CD4-positive, alpha-beta T cell (primary cell): Measurements from ENCODE around the gene CORO1A. TPM values are rescaled to one million over a fixed set of nuclear protein-coding genes. Genes with fewer than 3 reads are reported as not detected.

ENCODE experiments used
- ATAC-seq: fragments of 200-7000 bp; cut with Tn5 transposase; one replicate; pipeline ENCODE4 v1.10.0; 2022; ENCODE audit warnings: mild to moderate bottlenecking; ENCODE audit not compliant: poor library complexity
- CTCF ChIA-PET: fragments of 350-600 bp; sonication (Branson Sonifier 250); formaldehyde crosslinking; loops from one replicate; lab custom pipeline; 2021; ENCODE audit warnings: antibody characterized with exemption, inconsistent platforms; lab: Charles Lee
- POLR2A ChIA-PET: fragments of 350-600 bp; sonication (Branson Sonifier 250); formaldehyde crosslinking; loops from one replicate; lab custom pipeline; 2021; ENCODE audit warnings: antibody characterized with exemption, inconsistent platforms; lab: Charles Lee
- DNase-seq, 14 experiments: peaks; one replicate each; pipeline ENCODE4 v3.0.0-alpha.2; 2013 to 2020; ENCODE audit warnings: mixed read lengths in 2 of 14
- H3K27ac ChIP-seq, 2 donors: one replicate each; pipeline versions ENCODE4 v1.5.1 to v1.7.0; 2013; ENCODE audit warnings: low read length in 2 of 2, low read depth in 1 of 2, mild to moderate bottlenecking in 1 of 2
- H3K27me3 ChIP-seq, 2 experiments: 1 replicate in 1 of 2; 2 replicates in 1 of 2; pipeline versions ENCODE4 v1.6.1 to v1.7.0; 2013; ENCODE audit warnings: low read length in 2 of 2, control low read depth in 1 of 2, mild to moderate bottlenecking in 1 of 2, moderate library complexity in 1 of 2; ENCODE audit not compliant: insufficient read depth in 2 of 2, control insufficient read depth in 1 of 2
- H3K36me3 ChIP-seq: one replicate; pipeline ENCODE4 v1.6.1; 2013; ENCODE audit warnings: low read length, control low read depth; ENCODE audit not compliant: insufficient read depth
- H3K4me1 ChIP-seq: one replicate; pipeline ENCODE4 v1.6.1; 2013; ENCODE audit warnings: low read length, control low read depth; ENCODE audit not compliant: insufficient read depth
- H3K4me3 ChIP-seq: one replicate; pipeline ENCODE4 v1.5.1; 2013; ENCODE audit warnings: mild to moderate bottlenecking, low read length, moderate library complexity
- H3K9me3 ChIP-seq, 2 experiments: 1 replicate in 1 of 2; 2 replicates in 1 of 2; pipeline versions ENCODE4 v1.6.1 to v1.7.0; 2013; ENCODE audit warnings: low read length in 2 of 2, mild to moderate bottlenecking in 2 of 2, control low read depth in 1 of 2, moderate library complexity in 1 of 2; ENCODE audit not compliant: control insufficient read depth in 1 of 2, insufficient read depth in 1 of 2
- H3K27ac Mint-ChIP-seq: one replicate; pipeline ENCODE4 v1.8.0; 2020; ENCODE audit warnings: mixed read lengths
- H3K27me3 Mint-ChIP-seq: one replicate; pipeline ENCODE4 v1.8.0; 2021; ENCODE audit warnings: mixed read lengths
- H3K36me3 Mint-ChIP-seq: one replicate; pipeline ENCODE4 v1.8.0; 2021; ENCODE audit warnings: low read depth, mixed read lengths
- H3K4me1 Mint-ChIP-seq: one replicate; pipeline ENCODE4 v1.8.0; 2021; ENCODE audit warnings: low read depth, mixed read lengths
- H3K4me3 Mint-ChIP-seq: one replicate; pipeline ENCODE4 v1.8.0; 2020; ENCODE audit warnings: mild to moderate bottlenecking, mixed read lengths
- H3K9me3 Mint-ChIP-seq: one replicate; pipeline ENCODE4 v1.8.0; 2020; ENCODE audit warnings: mixed read lengths
- intact Hi-C, 2 experiments: fragments of 100-400 bp; cut with DNase I in 1 of 2; cut with micrococcal nuclease in 1 of 2; formaldehyde crosslinking; loops; one replicate each; pipeline versions ENCODE4 v1.15.1 to v1.9.0; 2023 to 2025; cut with DNase I, micrococcal nuclease
- polyA plus RNA-seq, 2 donors: library from polyadenylated mRNA; unstranded; fragments of 120-200 nt; gene quantifications; one replicate each; pipeline ENCODE4 v1.2.1, GENCODE V29; 2013
- total RNA-seq, 174 experiments: library from RNA in 2 of 174; stranded (reverse) in 2 of 174; gene quantifications; one replicate each; pipeline ENCODE4 v1.2.3 and lab custom pipeline; 2021 to 2026
- TF ChIP-seq, protein P1 (sequence below): fragments of 200-600 bp; IDR thresholded peaks from one replicate; pipeline ENCODE4 v1.8.0; 2022; ENCODE audit warnings: antibody characterized with exemption, mild to moderate bottlenecking

CORO1A gene
- total RNA-seq (100 to 1,000 TPM; 411 to 416 TPM), total RNA-seq (lab: John Stamatoyannopoulos, UW) (153 to 851 (median 464) reads per million in 172 experiments)
- polyA plus RNA-seq (2013, experiment 1 of 2), result 1,154 TPM
- 1,074 TPM for polyA plus RNA-seq (2013, experiment 2 of 2)

DNA sequence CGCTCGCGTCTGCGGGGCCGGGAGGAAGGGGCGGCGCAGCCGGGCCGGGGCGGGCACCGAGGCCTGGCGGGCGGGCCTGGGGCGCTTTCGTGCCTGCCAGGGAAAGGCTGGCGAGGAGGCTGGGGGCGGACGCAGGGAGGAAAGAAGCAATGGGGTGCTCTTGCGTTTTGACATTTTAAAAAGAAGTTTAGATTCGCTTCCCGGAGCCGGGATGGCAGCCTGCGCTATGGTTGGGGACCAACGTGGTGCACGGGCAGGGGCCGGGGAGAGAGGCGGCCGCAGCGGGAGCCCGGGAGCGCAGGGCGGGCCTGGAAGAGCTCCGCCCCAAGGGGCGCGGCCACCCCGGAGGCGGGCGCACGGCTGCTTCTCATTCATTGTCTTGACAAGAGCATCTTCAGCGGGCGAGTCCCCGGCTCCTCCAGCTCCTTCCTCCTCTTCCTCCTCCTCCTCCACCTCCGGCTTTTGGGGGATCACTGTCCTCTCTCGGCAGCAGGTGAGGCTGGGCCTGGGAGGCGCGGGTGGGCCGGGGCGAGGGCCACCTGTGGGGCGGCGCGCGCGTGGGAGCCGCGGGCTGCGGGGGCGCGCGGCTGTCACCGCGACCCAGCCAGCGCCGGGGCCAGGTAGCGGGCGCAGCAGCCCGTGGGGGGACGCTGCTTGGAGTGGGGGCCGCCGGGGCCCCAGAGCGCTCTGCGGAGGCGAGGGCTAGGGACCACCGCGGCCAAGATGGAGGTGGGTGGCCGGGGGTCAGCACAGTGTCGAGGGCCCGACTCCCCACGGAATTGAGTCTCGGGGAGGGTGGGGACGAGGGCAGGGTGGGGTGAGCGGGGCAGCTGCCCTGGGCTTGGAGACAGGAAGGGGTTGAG is at the start of gene CORO1A:
TSS of gene CORO1A (plus strand) at position 370 of the 863 bp plus-strand sequence. CDS start 1,608 bp downstream, outside the sequence.
- Histone ChIP-seq H3K36me3 (peaks cover 43% of the 10 kb centered on the region), H3K4me1 (peaks cover 51% of the 10 kb centered on the region), H3K9me3 (no peaks in the 10 kb centered on the region), H3K4me3 (peak within 1 kb of the TSS; percentile 100), H3K27ac (peak within 1 kb of the TSS; percentile 89 to 96), H3K27me3 (no peaks in the 10 kb centered on the region)
- Mint-ChIP-seq H3K36me3 (peaks cover 44% of the 10 kb centered on the region), H3K4me1 (peaks cover 39% of the 10 kb centered on the region), H3K9me3 (no peaks in the 10 kb centered on the region), H3K27me3 (no peaks in the 10 kb centered on the region), H3K4me3 (peak within 1 kb of the TSS; percentile 99), H3K27ac (peak within 1 kb of the TSS; percentile 98)
- intact Hi-C loops, result no loop called here
- DNase-seq (peak; percentile 68 to 90 (median 82)), ATAC-seq (peak; percentile 45)
- ChIA-PET CTCF (interaction anchor here (0.6 to 0.9 kb wide), 2 partner anchors 92 to 226 kb away, joined by 4 read pairs; partner anchors contain the start of gene TBX6), POLR2A (interaction anchor here (0.6 to 6.0 kb wide), 39 partner anchors 9 to 475 kb away, joined by 3 to 163 read pairs (median 5); partner anchors contain the start of genes ALDOA, CD2BP2, DCTPP1 and FBRS)
- TF ChIP-seq, protein P1, sequence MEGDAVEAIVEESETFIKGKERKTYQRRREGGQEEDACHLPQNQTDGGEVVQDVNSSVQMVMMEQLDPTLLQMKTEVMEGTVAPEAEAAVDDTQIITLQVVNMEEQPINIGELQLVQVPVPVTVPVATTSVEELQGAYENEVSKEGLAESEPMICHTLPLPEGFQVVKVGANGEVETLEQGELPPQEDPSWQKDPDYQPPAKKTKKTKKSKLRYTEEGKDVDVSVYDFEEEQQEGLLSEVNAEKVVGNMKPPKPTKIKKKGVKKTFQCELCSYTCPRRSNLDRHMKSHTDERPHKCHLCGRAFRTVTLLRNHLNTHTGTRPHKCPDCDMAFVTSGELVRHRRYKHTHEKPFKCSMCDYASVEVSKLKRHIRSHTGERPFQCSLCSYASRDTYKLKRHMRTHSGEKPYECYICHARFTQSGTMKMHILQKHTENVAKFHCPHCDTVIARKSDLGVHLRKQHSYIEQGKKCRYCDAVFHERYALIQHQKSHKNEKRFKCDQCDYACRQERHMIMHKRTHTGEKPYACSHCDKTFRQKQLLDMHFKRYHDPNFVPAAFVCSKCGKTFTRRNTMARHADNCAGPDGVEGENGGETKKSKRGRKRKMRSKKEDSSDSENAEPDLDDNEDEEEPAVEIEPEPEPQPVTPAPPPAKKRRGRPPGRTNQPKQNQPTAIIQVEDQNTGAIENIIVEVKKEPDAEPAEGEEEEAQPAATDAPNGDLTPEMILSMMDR, result no peak

DNA sequence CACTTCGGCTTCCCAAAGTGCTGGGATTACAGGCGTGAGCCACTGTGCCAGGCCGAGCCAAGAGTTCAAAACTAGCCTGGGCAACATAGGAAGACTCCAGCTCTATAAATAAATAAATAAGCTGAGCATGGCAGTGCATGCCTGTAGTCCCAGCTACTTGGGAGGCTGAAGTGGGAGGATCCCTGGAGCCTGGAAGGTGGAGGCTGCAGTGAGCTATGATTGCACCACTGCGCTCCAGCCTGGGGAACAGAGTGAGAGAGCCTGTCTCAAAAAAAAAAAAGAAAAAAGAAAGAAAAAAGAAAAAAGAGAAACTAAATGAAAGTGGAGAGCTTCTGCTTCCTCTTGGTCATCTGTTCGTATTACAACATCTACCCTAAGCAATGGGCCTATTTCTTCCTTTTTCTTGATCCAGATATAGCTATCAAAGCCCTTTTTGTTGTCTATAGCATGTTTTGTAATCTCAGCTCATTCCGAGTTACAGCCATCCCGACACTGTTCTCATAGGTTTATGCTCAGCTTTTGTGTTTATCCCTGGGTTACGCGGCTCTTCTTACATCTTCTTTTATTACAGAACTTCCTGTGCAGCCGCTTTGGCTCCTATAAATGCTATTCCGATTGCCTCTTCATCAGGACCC is 46.3 kb upstream of the CORO1A start:
- no peak overlapping the region for H3K4me3 Mint-ChIP-seq
- no peaks in the 10 kb centered on the region for H3K36me3 ChIP-seq
- H3K9me3 Mint-ChIP-seq, result no peaks in the 10 kb centered on the region
- H3K9me3 ChIP-seq, result no peaks in the 10 kb centered on the region
- no peak overlapping the region for H3K4me3 ChIP-seq
- no peaks in the 10 kb centered on the region for H3K36me3 Mint-ChIP-seq
- no peak for DNase-seq
- no peak for ATAC-seq
- POLR2A ChIA-PET, result interaction anchor here (0.7 to 1.3 kb wide), 2 partner anchors 46 kb away, joined by 3 read pairs; partner anchors contain the start of genes CORO1A and TBX6
- H3K27me3 ChIP-seq, result no peaks in the 10 kb centered on the region
- H3K4me1 Mint-ChIP-seq, result peaks cover 14% of the 10 kb centered on the region
- TF ChIP-seq, protein P1, result no peak
- H3K27ac Mint-ChIP-seq, result no peak overlapping the region
- H3K27me3 Mint-ChIP-seq, result no peaks in the 10 kb centered on the region
- no peak overlapping the region for H3K27ac ChIP-seq
- H3K4me1 ChIP-seq, result peaks cover 15% of the 10 kb centered on the region
- intact Hi-C loops, result no loop called here
- CTCF ChIA-PET, result no interaction called here

DNA sequence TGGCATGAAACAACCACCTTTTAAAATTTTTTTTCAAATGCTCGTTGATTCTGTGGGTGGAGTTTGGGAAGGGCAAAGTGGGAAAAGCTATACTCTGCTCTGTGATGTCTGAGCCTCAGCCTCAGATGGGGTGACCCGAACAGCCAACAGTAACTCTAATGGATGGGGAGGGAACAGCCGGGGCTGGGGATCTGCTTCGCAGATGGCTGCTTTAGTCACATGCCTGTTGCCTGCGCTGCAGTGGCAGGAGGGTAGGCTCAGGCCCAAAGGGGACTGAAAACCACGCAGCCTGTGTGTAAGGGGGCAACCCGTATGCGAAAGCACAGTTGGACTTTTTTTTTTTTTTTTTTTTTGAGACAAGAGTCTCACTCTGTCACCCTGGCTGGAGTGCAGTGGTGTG is 45.5 kb upstream of the CORO1A start:
- no peaks in the 10 kb centered on the region for H3K27me3 Mint-ChIP-seq
- POLR2A ChIA-PET, result interaction anchor here (0.6 to 1.3 kb wide), 2 partner anchors 10 to 45 kb away, joined by 3 to 4 read pairs; partner anchors contain the start of gene CORO1A
- Histone ChIP-seq H3K36me3 (no peaks in the 10 kb centered on the region), H3K27ac (no peak overlapping the region), H3K9me3 (no peaks in the 10 kb centered on the region), H3K4me1 (peaks cover 15% of the 10 kb centered on the region), H3K27me3 (no peaks in the 10 kb centered on the region), H3K4me3 (no peak overlapping the region)
- DNase-seq (no peak), ATAC-seq (no peak)
- H3K36me3 Mint-ChIP-seq, result no peaks in the 10 kb centered on the region
- H3K9me3 Mint-ChIP-seq, result no peaks in the 10 kb centered on the region
- intact Hi-C loops, result no loop called here
- peaks cover 15% of the 10 kb centered on the region for H3K4me1 Mint-ChIP-seq
- no peak overlapping the region for H3K27ac Mint-ChIP-seq
- CTCF ChIA-PET, result no interaction called here
- H3K4me3 Mint-ChIP-seq, result no peak overlapping the region
- TF ChIP-seq, protein P1, result no peak
